ENCODE data around the gene DET1. TPM values are rescaled to one million over a fixed set of nuclear protein-coding genes. Genes with fewer than 3 reads are reported as not detected.
A peak's percentile ranks its signal among the peaks of the same experiment; 100 is the strongest.
"Not testable (repeated sequence)": the region's sequence is repeated elsewhere in the genome, so short reads cannot be mapped to it uniquely, and the experiment has no call there.

Gene DET1
- total RNA-seq, 1 experiment from 2014 or later = 13.0 TPM

DNA sequence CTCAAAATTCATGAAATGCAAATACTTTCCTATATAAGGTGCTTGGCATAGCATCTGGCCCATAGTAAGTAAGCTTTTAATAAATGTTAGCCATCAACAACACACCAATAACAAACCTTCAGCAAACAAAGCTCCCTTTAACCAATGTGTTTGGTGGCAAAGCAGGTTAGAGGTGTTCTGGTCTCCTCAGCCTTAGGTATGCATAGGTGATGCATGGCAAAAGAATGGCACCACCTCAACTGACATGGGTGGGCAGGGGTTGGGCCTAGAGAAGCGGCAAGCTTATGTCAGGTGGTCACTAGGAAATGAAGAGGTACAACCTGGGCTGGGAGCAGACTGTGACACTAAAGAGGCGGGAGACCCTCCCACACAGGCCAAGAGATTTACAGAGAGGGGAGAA is 40.8 kb downstream of the DET1 start:
- no peak for DNase-seq (ENCODE audit: extremely low read depth, low read depth)

DNA sequence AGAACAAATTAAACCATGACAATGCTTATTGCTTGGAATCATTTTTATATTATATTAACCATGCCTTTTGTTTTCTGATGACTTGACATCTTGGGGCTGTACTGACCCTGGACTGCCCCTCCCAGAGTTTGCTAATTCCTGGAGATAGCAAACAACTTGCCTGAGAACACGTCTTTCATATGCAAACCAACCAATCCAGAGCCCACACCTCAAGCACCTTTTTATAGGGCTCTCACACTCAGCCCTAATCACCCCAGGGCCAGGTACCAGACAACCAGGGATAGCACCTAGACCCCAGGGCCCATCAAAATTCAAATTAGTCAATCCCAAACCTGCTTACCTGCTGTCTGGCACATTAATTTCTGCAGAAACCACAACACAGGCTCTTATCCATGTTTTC is 42.0 kb downstream of the DET1 start:
- no peak for DNase-seq (ENCODE audit: extremely low read depth, low read depth)

DNA sequence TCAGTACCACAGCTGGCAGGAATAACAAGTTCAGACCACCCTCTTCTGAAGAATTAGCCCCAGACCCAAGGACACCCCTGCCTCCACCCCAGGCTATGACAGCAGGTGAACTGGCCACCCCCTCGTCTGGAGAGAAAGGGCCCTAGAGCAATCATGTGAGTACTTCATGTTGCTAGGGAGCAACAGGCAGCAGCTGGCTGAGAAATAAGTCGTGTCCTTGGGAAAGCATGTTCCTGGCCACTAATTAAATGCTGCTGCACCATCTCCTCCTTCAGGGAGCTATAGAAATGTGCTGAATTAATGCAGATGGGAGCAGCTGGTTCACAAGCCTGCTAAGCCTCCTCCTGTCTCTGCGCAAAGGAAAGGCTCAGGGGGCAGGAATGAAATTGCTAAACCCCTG is 47.5 kb downstream of the DET1 start:
- DNase-seq (ENCODE audit: extremely low read depth, low read depth) = no peak

DNA sequence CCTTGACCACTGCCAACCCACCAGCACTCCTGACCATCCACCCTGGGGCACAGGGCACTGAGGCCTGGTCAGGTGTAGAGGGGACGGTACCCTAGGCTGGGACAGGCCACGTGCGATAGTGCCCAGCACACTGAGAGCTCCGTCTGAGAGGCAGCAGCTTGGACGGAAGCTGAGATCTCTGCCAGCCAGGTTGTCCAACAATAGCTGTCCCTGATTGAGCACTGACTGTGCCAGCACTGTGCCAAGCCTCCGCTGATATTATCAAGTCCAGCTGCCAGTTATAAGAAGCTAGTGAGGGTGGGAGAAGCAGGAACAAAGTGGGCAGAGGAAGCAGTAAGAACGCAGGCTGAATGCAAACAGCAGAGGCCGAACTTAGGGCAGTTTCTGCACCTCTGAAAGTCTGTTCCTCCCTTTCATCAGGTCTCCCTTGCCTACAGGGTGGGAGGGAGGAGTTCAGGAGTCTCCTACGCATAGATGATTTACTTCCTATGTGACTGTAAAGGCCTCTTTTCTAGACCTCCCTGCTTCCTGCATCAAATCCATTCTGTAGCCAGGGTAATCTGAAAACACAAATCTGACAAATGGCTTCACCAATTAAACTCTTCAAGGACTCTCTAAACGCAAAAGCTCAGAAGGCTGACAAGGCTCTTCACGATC is 49.2 kb downstream of the DET1 start:
- no peak for DNase-seq (ENCODE audit: extremely low read depth, low read depth)

DNA sequence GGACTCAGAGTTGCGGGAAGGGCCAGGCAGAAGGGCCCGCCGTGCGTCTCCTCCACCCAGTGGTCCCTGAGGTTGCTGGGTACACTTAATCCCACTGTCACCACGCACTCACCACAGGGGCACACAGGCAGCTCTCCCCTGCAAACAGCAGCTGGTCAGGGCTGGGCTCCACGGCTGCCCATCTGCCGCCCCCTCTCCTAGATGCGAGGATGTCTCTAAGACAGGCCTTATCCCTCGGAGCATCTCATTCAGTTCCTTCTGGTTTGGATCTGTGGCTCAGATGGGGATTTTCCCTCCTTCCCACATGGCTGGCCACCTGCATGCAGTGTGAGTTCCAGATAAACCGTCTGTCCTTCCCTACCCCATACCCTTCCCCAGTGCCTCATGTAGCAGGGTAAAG is 52.6 kb downstream of the DET1 start:
- DNase-seq (ENCODE audit: extremely low read depth, low read depth) = no peak

DNA sequence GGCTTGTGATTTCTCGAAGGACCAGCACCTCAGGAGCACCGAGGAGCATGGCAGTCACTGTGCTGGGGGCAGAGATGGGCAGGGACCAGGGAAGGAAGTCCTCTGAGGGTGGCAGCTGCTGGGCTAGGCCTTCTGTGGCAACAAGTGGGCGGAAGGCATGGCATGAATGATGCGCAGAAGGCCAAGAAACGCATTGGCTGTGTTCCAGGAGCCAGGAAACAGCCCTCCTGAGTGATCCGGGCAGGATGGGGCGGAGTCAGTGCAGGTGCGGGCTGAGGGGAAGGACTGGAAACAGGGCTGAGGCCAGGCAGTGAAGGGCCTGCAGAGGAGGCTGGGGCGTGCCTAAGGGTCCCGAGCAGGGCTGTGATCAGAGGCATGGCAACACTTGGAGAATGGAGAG is 55.3 kb downstream of the DET1 start:
- no peak for DNase-seq (ENCODE audit: extremely low read depth, low read depth)

DNA sequence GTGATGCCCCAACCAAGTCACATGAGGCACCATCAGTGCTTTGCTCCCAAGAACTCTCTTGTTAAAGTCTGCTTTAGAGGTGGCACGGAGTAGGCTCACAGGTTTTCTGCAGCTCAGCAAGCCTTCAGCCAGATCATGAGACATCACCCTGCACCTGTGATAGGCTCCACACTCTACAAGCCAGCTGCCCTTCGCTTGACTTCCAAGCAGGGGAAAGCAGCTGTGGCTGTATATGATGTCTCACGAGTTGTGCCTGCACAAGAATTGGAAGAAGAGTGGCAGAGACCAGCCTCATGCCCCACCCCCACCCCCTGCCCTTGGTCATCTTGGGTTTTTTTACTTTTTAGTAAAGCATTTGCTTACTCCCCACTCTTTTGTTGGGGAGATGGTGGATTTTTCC is 56.4 kb downstream of the DET1 start:
- DNase-seq (ENCODE audit: extremely low read depth, low read depth) = no peak

DNA sequence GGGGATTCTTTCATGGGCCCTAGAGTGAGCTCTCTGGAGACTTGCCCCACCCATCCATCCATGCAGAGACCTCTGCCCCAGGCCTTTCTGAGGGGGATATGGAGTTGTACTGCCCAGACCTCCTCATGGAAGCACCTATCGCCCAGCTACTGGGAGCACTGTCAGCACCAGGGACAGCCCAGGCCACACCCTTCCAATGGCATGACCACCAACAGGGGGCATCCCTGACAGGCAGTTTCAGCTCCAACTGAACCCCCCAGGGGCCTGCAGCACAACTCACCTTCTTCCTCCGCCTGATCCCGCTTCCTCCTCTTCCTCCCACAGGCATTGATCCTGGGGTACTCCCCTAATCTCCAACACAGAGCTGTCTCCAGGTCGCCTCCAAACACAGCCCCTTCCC is 57.2 kb downstream of the DET1 start:
- DNase-seq (ENCODE audit: extremely low read depth, low read depth) = no peak

DNA sequence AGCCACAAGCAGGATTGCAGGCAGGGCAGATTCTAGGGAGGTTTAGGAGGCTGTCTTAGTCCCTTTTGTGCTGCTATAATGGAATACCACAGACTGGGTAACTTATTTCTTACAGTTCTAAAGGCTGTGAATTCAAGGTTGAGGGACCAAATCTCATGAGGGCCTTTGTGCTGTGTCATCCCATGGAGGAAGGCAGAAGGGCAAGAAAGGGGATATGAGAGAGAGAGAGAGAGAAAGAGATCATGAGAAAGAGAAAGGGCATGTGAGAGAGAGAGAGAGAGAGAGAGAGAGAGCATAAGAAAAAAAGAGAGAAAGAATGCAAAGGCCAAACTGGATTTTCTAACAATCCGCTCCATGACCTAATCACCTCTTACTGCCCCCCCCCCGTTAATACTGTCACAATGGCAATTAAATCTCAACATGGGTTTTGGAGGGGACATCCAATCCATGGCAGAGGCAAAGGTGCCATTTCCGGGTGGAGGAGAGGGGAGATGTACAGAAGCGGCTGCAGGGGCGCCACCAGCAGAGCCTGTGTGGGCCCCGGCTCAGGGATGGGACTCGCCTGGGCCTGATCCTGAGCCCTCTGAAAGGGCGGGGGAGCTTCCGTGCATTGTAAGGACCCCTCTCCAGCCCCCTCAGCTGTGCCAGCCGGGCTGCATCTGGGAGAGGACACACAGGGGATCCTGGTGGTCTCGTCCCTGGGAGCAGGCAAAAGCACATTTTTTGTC is 58.5 kb downstream of the DET1 start:
- no peak for DNase-seq (ENCODE audit: extremely low read depth, low read depth)

DNA sequence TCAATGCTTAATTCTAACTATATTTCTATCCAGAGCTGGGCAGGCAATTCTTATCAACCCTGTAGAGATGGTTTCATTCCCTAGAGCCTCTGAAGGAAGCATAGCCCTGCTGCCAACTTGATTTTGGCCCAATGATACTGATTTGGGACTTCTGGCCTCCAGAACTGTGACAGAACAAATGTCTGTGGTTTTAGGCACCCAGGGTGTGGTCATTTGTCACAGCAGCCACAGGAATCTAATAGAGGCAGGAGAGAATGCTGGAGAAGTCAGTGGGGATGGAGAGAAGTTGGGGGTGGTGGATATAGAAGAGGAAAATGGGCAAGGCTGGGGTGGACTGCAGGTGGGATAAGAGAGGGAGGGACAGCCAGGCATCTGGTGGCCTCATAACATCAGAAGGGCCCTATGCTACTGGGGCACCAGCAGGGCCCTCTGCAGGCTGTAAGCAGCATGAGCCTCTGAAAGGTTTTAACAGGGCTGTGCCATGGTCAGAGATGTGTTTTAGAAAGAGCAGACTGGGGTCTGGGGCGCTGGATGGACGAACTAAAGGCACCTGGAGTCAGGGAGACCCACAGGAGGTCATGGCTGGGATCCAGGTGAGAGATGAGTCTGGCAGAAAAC is 59.2 kb downstream of the DET1 start:
- DNase-seq (ENCODE audit: extremely low read depth, low read depth) = no peak

DNA sequence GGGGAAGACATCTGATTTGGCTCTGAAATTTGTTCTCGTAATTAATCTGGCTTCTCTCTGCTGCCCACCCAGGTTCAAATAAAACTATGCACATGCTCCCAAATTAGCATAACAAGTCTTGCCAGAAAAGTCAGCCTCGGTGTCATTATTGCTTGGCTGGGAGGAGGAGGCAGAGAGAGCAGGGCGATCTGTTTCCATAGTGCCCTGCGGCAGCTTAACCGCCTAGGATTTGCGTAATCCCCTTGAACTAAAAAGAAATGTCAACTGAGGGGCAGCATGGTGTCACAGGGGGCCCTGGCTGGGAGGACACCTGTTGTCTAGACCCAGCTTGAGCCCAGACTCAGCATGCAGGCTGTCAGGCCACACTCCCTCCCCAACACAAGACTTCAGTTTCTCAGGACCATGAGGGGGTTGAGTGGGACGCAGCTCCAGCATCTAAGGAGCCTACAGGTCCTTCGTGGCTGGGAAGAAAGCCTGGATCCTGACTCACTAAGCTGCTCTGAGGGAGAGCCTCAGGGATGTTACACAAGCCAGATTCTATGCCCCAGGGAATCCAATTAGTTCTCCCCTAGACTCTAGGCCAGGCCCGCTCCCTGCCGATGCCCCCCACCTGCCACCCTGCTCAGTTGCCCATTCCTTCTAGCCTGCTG is 61.7 kb downstream of the DET1 start:
- DNase-seq (ENCODE audit: extremely low read depth, low read depth) = no peak

DNA sequence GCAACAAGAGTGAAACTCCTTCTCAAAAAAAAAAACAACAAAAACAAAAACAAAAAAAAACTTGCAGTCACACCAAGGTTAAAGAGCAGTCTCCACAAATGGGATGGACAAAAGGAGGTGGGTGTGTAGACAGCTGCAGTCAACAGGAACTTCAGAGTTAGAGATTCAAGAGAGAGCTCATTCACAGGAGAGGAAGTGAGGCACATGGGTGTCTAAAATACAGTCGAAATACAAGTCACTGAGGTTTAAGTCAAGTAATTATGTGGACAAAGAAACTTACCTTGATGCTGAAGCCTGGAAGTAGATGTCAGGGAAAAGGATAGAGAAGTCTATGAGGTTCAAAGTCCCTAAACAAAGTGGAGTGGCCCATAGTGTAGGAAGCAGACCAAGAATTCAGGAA is 64.2 kb downstream of the DET1 start:
- DNase-seq (ENCODE audit: extremely low read depth, low read depth) = no peak

DNA sequence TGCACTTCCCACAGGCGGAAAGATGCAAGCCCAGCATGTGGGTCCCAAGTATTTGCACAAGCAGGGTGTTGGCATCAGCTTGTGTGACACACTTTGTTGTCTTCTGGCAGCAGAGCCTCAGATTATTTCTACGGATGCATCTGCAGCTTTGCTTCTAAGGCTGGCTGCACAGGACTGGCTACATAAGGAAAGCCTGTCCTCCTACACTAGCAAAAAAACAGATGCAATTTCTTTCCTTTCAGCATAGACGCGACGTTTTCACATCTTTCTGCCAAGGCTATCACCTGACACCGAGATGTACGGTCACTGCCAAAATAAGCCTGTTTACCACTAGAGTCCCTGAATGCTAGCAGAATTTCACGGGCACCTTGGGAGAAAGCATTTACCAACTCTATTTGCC is 65.5 kb downstream of the DET1 start:
- DNase-seq (ENCODE audit: extremely low read depth, low read depth) = no peak

DNA sequence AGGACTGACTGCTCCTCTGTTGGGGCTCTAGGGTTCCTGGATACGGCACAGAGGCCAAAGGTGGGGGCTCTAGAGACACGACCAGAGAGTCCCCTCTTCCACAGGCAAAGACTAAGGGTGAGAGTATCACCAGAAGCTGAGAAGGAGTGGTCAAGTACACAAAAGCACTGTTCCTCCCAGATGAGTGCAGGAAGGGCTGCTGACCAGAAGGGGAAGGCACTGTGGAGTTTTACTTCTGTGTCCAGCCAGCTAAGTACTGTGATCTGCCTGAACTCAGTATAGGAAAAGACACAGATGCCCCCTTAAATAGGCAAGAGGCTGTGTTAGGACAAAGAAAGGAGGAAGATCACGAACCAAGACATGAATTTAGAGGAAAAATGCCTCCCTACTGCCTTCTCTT is 67.3 kb downstream of the DET1 start:
- no peak for DNase-seq (ENCODE audit: extremely low read depth, low read depth)

DNA sequence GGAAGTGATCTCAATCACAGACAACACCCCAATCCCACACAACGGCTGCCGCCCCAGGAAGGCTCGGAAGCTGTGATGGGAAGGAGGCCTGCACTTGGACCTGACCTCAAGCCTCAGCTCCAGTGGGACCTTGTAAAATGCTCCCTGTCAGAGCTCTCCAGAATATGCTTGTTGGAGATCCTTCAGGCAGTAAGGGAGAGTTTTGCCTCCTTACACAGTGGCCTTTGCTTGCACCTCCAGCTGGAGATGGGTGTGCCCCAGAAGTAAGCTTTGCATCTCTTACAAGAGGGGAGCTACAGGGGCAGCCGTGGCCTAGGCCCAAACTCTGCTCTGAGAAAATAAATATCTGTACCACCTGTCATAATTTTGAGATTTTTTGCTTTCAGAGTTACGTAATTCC is 68.6 kb downstream of the DET1 start:
- no peak for DNase-seq (ENCODE audit: extremely low read depth, low read depth)

DNA sequence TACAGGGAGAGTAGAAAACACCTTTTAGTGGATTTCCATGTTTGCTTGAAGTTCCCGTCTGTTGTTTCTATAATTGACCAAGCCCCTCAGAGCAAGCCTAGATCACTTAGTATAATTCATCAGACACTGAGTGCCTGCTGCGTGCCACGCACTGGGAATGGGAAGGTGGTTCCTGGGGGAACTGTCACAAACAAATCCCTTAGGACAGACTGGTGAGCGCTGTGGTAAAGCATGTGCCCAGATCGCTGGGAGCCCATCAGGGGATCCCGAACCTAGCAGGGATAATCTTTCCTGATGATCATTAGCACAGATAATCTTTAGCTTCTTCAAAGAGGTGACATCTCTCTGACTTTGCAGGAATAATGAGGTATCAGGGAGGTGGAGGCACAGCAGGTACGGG is 69.4 kb downstream of the DET1 start:
- DNase-seq (ENCODE audit: extremely low read depth, low read depth) = no peak

DNA sequence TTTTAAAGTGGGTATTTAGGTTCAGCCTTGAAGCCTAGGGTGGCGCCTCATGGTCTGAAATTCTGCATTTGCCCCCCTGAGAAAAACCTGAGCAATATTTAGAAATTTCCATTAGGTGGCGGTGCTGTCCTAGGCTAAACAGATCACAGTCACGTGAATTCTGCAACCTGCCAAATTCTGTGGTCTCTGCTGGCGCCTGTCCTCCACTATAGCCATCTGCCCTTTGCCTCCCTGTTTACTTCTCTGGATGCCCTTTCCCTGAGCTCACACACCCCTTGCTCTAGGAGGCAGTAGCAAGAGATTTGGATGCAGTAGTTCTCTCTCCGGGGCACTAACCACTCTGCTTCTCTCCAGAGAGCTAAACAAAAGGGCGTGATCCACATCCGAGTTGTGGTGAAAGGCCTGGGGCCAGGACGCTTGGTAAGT is 69.8 kb downstream of the DET1 start:
- peak; percentile 40 for DNase-seq (ENCODE audit: extremely low read depth, low read depth)

DNA sequence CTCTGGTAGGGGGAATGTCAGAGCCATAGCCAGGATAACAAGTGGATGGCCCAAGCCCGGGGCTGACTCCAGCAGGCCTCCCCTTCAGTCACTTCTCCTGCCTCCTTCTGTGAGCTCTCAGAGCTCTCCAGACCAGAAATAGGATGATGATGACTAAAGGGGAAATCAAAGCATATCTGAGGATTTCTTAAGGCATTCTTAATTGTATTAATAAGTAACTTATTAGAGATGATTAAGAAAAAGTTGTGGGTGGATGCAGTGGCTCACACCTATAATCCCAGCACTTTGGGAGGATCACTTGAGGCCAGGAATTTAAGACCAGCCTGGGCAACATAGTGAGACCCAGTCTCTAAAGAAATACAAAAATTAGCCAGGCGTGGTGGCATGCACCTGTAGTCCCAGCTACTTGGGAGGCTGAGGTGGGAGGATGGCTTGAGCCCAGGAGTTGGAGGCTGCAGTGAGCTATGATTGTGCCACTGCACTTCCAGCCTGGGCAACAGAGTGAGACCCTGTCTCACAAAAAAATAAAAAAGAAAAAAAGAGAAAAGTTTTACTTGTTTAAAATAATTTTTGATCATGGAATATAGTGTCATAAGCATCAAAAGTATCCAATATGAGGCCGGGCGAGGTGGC is 72.7 kb downstream of the DET1 start:
- DNase-seq (ENCODE audit: extremely low read depth, low read depth) = not testable (repeated sequence)

DNA sequence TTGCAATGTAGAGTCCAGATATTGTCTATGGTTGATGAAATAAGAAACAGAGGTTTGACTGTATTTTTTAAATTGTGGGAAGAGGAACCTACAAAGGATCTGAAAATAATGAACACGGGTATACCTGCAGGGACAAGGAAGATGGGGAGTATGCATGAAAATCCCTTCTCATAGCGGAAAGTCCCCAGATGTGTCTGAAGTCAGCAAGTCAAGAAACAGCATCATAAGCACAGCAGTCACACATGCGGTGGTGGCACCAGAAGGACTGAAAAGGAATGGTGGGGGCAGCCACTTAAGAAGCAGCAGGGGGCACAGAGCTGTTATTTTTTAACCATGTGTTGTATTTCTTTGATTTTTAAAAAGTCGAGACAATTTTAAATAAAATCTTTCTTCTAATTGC is 74.3 kb downstream of the DET1 start:
- DNase-seq (ENCODE audit: extremely low read depth, low read depth) = no peak

DNA sequence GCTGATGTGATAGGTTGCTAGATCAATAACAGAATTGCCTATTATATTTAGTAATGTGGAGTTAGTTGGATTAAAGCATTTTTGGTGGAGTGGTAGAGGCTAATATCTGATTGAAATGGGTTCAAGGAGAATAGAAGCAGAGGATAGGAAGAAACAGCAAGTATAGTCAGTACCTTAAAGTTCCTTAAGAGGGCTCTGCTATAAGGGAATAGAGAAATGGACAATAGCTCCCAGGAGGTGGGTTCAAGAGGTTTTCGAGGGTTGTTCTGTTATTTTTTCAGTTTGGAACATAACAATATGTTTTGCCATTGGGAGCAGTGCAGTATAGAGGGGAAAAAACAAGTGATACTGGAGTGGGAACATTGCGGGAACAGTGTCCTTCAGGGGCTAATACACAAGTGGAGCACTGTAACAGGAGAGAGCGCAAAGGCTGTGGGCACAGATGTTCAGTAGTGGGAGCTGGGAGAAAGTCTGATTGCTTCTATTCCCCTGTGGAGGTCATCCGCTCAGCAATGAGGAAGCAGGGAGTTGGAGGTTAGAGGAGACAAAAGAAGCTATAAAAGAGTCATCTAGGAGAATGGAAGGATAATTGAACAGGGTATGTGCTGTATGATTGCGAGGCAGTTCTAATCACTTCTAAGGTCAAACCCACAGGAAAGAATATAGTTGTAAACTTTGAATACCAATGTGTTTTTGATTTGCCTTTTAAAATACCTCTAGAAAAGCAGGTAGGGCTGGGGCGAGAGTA is 75.7 kb downstream of the DET1 start:
- no peak for DNase-seq (ENCODE audit: extremely low read depth, low read depth)

DNA sequence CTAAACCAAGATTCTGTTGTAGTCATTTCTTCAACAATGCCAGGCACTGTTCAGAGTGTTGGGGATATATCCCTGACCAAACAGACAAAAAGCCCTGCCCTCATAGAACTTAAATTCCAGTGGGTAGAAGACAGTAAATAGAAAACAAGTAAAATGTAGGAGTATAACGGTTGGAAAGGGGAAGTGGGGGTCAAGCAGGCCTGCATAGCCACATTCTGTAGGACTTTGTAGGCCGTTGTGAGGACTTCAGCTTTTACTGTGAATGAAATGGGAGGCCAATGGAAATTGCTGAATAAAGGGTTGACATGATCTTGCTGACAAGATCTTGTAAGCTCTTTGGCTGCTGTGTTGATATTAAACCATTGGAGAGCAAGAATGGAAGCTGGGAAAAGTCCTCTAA is 77.2 kb downstream of the DET1 start:
- DNase-seq (ENCODE audit: extremely low read depth, low read depth) = no peak
